Measurements from ENCODE around the gene ZRANB2. TPM values are rescaled to one million over a fixed set of nuclear protein-coding genes. Genes with fewer than 3 reads are reported as not detected.

Gene ZRANB2
- total RNA-seq, 1 experiment from 2014 or later: 50.5 TPM

DNA sequence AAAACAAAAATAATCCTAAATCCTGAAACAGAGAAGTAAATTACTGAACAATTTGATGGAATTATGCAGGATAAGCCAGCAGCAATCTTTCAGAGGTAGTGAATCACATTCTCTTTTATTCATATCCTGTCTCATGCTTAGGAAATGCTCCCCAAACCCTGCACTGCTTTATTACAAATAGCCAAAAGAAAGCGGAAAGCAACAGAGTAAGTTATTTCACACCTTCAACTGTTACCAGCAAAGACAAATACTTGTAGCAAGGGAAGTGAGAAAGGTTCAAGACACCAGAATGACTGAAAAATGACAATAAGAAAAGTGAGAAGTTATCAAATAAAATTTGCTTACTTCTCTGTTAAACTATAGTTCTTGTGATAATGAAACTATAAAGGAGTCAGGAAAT lies 6.2 kb downstream of the ZRANB2 start:
- DNase-seq (ENCODE audit: low spot score): no peak
- in situ Hi-C loops (cut with HindIII; ENCODE audit: low sequenced_read_pairs): no loop called here

DNA sequence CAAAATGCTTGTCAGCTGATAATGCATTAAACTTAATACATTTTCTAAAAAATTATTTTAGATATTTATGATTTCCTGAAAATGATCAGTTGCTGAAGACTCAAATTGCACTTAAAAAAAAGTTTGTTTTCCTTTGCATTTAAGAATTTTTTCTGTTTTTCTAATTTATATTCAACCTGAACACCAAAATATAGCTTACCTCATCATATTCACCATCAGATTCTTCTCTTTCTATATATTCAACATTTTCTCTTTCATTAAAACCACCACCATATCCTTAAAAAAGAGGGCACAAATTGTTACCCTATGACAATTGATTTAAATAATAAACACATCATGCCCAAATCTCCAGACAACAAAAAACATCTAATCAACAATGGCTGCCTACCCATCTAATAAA lies 8.6 kb downstream of the ZRANB2 start:
- DNase-seq (ENCODE audit: low spot score): no peak
- in situ Hi-C loops (cut with HindIII; ENCODE audit: low sequenced_read_pairs): no loop called here

DNA sequence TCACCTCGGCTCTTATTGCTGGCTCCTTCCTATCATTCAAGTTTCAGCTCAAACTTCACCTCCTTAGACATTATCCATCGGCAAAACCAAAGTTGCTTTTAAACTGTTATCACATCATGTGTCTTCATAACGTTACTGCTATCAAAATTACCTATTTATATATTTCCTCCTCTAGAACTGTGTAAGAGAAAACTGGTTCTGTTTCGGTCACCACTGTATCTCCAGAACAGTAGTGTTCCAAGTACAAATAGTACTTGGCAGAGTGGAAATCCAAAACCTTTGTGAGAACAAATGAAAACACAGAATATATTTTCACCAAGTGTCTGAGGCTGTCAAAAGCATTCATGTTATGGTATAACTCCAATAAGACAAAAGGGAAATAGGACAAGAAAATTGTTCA lies 9.1 kb downstream of the ZRANB2 start:
- in situ Hi-C loops (cut with HindIII; ENCODE audit: low sequenced_read_pairs): no loop called here
- DNase-seq (ENCODE audit: low spot score): no peak

DNA sequence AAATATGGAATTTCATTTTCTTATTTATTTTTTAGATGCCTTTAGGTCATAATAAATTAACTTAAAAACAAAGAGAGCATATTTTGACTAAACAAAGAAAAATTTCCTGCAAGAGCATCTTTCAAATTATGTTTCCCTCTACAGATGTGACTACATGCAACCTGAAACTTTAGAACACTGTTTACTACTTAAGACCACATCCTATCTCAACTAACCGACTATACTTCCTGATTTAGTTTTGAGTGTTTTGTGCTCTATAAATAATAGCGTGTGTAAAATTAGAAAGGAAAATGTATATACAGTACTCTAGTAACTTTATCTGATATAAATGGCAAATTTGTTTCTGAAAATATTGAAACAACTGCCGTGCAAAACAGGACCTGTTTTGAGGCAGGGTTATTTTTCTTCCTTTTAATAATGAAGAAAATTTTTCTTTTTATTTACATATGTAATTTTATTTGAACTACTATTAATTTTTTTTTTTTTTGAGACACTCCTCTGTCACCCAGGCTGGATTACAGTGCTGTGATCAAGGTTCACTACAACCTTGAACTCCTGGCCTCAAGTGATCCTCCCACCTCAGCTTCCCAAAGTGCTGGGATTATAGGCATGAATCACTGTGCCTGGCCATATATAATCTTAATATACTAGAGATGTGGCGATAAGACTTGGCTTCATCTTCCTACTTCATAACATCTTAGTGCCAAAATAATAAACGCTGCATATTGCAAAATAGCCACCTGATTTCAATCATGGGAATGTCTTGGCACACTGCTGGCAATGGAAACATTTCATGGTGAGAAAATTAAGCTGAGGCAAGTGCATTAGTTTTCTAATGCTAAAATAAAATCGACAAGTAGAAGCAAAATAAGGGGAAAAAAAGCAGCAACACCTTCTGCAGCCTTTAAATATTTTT lies 12.3 kb downstream of the ZRANB2 start:
- no peak for DNase-seq (ENCODE audit: low spot score)
- in situ Hi-C loops (cut with HindIII; ENCODE audit: low sequenced_read_pairs): no loop called here

DNA sequence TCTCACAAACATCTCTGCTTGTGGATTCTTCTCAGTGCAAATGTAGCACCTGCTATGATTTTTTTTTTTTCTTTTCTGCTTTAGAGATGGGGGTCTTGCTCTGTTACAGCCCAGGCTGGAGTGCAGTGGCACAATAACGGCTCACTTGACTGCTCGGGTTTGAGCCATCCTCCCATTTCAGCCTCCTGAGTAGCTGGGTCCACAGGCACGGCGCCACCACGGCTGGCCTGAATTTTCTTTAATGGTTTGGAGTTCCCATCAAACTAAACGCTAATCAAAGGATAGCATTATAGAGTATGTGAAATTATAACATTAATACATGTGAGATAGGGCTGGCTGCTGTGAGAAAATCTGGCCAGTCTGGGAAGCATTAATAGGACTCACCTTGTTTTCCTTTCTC lies 26.0 kb downstream of the ZRANB2 start:
- no peak for DNase-seq (ENCODE audit: low spot score)
- in situ Hi-C loops (cut with HindIII; ENCODE audit: low sequenced_read_pairs): no loop called here

DNA sequence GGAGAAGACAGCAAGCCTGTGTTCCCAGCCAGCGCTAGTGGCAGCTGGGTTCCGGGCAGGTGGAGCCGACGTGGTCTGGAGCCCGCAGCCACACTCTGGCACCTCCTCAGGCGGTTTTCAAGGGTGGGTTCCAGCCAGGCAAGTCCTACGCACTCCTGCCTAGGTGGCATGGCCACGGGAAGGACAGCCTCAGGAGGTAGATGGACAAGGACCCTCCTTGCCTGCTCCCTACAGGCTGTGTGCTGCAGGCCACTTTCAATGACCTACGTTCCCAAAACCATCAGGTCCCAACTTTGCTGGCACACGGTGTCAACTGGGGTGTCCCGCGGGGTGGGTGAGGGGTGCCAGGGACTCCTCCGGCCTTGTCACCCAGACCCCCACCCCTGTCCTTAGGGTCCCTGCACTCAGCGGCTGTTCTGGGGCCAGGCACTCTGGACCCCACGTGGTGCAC lies 26.5 kb downstream of the ZRANB2 start:
- no peak for DNase-seq (ENCODE audit: low spot score)
- in situ Hi-C loops (cut with HindIII; ENCODE audit: low sequenced_read_pairs): no loop called here

DNA sequence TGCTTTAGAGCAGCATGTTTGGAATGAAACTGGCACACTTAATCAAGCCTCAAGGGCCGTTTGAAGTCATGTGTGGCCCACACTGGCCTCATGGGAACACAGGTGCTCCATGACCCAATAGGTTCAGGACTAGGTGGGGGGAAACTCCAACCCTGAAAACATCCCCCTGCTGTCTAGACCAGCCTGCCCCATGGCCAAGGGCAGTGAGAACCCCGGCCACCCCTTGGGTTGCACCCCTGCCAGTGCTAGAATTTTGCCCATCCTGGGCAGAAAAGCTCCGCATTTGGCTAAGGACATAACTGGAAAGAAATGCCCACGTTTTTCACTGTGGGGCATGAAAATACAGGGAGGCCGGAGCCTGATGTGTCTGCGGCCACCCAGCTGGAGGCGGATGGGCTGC lies 27.1 kb downstream of the ZRANB2 start:
- DNase-seq (ENCODE audit: low spot score): no peak
- in situ Hi-C loops (cut with HindIII; ENCODE audit: low sequenced_read_pairs): no loop called here

DNA sequence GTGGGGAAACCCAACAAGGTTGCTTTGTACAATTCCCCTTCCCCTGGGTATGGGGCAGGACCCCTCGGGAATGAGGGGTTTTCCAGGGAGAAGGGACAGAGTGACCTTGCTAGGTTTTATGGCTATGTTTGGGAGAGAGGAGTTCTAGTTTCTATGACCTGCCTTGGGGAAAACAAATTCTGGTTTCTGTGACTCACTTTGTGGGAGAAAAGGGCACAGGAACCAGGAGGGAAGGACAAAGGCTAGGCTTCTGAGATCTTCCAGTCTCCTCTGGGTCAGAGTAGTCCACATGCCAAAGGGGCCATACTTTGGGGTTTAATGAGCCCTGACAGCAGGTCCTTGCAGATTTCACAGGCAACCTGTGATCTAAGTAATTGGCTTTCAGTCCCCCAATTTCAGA lies 27.7 kb downstream of the ZRANB2 start:
- in situ Hi-C loops (cut with HindIII; ENCODE audit: low sequenced_read_pairs): no loop called here
- no peak for DNase-seq (ENCODE audit: low spot score)

DNA sequence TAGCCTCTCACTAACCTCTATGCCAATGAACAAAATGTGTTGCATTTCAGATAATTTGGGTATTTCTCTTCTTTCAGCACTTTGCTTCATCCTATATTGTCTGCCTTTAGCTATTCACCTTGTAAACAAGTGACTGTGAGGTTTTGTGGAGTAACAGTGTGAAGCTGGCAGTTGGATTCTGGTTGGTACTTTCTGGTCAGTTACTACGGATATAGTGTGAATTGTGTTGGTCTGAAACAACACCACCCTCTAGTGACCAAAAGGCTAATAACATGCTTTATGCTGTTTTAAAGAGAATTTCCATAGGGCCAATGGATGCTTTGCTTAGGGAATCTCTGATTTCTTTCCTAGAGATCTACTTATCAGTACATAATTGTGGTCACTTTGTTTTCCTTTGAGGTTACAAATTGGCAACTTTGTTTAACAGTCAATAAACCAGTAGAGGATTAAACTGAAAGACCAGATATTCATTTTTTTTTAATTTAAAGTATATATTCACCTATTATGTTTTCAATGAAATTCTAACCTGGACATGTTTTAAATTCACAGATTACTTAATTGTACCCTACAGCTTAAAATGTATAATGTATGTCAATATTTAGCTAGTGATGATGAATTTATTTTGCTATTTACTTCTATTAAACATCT lies 30.8 kb downstream of the ZRANB2 start:
- in situ Hi-C loops (cut with HindIII; ENCODE audit: low sequenced_read_pairs): no loop called here
- peak; percentile 58 for DNase-seq (ENCODE audit: low spot score)

DNA sequence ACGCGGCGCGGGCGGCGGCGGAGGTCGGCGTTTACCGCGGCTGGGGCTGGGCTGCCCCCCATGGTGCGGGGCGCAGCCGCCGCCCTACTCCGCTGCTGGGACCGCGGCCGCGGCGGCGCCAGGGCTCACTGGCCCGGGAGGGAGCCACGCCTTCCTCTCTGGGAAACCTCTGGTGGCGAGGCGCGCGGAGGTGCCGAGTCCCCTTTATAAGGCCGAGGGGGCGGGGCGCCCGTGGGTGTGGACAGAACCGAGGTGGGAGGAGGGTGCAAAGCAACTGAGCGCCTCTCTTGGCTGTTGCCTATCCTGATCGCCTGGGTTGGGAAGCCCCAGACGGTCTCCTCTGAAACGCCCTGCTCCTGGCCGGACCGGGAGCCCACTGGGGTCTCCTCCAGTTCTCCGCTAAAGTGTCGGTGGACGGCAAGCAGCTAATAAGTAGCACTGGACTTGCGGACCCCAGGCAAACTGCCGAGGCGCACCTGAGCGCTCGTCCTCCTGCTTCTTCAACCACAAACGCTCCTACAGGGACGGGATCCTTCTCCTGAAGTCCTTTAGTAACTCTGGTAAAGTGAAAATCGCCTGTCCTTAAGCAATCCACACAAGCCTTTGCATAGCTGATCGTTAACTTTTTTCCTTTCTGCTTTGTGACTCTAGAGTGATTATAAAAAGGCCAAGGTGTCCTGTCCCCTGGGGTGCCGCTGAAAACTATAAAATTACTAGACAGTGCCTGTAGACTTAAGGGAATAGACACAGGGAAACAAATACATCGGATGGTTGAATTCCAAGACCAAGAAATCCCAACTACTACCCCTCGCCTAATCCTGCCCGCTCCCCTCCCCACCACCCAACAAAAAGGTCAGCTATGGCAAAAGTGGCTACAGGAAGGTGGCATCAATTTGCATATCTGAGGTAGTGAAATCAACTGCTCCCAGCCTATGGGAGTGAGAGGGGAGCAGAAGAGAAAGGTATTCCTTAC lies 32.9 kb downstream of the ZRANB2 start, which contains the start of gene PTGER3:
PTGER3 (minus strand) TSS at position 182 of the 973 bp plus-strand sequence. CDS start 239 bp downstream, outside the sequence.
- in situ Hi-C loops (cut with HindIII; ENCODE audit: low sequenced_read_pairs): no loop called here
- no peak for DNase-seq (ENCODE audit: low spot score)

DNA sequence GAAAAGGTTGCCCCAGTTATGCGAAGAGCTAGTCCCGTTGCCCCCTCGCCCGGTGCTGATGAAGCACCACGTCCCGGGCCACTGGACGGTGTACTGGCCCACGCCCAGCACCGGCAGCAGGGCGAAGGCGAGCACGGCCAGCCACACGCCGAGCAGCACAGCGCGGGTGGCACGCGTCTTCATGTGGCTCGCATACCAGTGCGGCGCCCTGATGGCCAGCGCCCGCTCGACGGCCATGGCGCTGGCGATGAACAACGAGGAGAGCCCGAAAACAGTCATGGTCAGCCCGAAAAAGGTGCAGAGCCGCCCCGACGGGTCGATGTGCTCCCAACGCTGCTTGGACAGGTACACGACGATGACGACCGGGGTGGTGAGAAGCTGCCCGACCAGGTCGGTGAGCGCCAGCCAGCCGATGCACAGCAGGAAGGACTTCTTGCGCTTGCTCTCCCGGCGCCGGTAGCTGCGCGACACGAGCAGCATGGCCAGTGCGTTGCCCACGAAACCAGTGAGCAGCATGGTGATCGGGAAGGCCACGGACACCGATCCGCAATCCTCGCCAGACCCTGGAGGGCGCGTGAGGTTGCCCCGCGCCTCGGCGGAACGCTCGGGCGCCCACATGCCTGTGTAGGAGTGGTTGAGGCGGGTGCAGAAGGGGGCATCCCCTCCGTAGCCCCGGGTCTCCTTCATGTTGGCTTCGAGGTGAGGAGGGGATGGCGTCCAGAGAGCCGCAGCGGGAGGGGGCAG lies 33.8 kb downstream of the ZRANB2 start:
- no peak for DNase-seq (ENCODE audit: low spot score)

DNA sequence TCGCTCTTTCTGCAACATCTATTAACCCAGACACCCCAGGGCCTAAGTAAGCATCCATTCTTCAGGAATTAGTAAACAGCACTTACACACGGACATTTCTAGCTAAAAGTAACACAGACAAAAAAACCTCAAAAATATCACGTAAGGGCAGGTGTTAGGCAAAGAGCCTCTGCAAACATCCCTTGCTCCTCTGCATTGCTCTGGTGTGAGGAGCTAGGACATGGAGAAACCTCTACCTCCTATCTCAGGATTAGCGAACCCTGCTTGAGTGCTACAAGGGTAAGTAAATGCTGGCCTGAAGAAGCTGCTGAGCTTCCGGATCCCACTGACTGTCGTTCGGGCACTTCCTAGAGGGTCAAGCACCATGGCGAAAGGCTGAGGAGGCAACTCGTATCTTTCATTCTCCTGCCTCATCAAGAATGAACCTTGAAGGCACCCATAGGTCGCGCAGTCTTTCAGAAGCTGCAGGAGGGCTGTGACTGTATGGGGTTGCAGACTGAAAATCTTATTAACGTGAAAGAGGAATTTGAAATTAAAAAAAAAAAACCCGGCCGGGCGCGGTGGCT lies 35.3 kb downstream of the ZRANB2 start:
- in situ Hi-C loops (cut with HindIII; ENCODE audit: low sequenced_read_pairs): no loop called here
- no peak for DNase-seq (ENCODE audit: low spot score)

More for the DNA sequence above, 33.8 kb downstream of the ZRANB2 start:
- in situ Hi-C loops (cut with HindIII; ENCODE audit: low sequenced_read_pairs): no loop called here

DNA sequence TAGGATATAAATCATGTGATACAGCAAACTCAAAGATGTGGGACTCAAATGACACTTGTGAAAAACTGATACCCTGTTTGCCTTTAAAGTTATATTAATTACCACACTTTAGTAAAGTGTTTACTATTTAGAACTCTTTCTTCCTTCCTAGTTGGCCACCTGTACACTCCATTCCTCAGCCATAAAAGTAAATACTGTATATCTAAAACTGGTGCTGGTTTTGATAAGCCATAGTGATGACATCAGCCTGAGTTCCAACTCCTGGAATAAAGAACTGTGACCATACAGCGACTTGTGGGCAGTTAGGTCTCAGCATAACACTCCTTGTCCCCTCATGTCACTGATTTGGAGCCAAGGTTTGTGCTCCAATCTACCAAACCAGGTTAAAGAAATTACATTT lies 36.0 kb downstream of the ZRANB2 start:
- no peak for DNase-seq (ENCODE audit: low spot score)
- in situ Hi-C loops (cut with HindIII; ENCODE audit: low sequenced_read_pairs): no loop called here

DNA sequence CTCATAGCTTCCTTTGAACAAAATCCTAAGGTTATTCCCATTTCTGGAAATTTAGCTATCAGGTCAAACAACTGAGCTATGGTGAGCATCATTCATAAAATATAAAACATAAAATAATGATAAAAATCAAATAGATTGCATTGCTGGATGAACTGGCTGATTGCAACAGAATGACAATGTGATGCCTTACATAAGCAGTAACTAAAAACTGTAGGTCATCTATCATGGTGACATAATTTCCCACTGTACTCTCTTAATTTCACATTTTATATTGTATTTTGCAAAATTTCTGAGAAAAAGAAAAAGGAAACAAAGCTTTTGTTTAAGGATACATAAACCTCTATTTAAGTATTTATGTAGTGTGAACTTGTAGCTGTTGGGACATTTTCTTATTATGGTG lies 37.8 kb downstream of the ZRANB2 start:
- DNase-seq (ENCODE audit: low spot score): no peak
- in situ Hi-C loops (cut with HindIII; ENCODE audit: low sequenced_read_pairs): no loop called here

DNA sequence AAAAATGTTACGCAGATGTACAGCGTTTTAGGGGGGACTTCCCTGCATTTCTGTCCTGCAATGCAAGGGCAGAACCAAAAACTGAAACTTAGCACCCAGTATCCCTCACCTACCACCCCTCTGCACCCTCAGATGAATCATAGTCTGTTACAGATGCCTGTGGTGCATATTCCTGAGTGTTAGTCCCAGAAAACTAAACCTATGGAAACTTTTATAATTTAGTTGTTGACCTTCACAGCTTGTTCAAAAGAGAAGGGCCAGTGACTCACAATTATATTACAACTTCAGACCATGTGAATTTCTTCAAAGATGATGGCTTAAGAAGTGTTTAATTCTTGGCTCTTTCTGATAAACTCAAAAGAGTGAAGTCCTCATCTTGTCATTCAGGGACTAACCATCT lies 39.0 kb downstream of the ZRANB2 start:
- in situ Hi-C loops (cut with HindIII; ENCODE audit: low sequenced_read_pairs): no loop called here
- no peak for DNase-seq (ENCODE audit: low spot score)

DNA sequence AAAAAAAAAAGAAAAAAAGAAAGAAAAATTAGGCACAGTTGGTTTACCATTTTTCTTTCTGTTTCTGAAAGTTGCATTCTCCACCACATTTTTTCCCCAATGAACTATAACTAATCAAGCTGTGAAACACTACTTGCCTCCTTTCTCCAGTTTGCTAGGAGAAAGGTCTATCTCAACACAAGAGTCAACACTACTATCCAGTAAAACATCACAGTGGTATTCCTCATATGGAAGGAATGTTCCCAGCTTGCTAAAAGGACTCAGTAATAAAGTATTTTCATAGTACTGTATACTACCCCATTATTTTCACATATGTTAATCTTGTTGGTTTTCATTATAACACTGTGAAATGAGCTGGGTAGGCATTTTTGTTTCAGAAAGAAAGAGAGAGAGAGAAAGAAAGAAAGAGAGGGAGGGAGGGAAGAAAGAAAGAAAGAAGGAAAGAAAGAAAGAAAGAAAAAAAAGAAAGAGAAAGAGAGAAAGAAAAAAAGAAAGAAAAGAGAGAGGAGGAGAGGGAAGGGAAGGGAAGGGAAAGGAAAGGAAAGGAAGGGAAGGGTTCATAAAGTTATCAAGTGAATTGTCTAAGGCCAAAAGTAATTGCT lies 41.1 kb downstream of the ZRANB2 start:
- DNase-seq (ENCODE audit: low spot score): no peak
- in situ Hi-C loops (cut with HindIII; ENCODE audit: low sequenced_read_pairs): no loop called here

DNA sequence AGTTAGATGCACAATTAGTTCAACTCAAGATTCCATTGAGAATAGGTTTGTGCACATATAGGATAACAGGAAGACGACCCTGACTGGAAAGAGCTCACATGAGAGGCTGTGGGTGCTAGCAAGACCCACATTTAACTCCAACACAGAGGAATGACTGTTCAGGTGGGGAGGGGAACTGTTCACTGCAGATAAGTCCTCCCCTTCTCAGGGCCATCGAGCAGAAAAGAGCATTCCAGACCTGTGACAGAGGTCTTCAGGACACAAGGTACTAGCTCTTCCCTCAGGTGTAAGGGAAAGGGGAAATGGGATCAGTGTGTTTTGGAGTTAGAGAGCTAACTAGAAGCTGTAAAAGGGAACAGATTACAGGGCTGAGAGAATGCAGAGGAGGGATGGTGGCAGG lies 41.9 kb downstream of the ZRANB2 start:
- in situ Hi-C loops (cut with HindIII; ENCODE audit: low sequenced_read_pairs): no loop called here
- no peak for DNase-seq (ENCODE audit: low spot score)

Data from G401 (cell line).